WTC11 (cell line): ENCODE data around the gene ALS2CL. TPM values are rescaled to one million over a fixed set of nuclear protein-coding genes. Genes with fewer than 3 reads are reported as not detected.

ENCODE experiments used
- ATAC-seq: fragments of 200-7000 bp; cut with Tn5 transposase; 2 replicates; pipeline ENCODE4 v1.10.0; 2021; ENCODE audit warnings: mild to moderate bottlenecking, moderate library complexity
- CTCF ChIA-PET: fragments of 300-600 bp; sonication (Branson Sonifier 250); formaldehyde crosslinking; loops from one replicate; lab custom pipeline; 2021; ENCODE audit warnings: antibody characterized with exemption; lab: Charles Lee
- POLR2A ChIA-PET: fragments of 350-600 bp; sonication (Branson Sonifier 250); formaldehyde crosslinking; loops from one replicate; lab custom pipeline; 2021; ENCODE audit warnings: antibody characterized with exemption; lab: Charles Lee
- DNase-seq: peaks from one replicate; pipeline ENCODE4 v3.0.0; 2021; ENCODE audit warnings: low spot score
- H3K27ac Mint-ChIP-seq: 2 replicates; pipeline ENCODE4 v1.8.0; 2021; ENCODE audit warnings: mixed read lengths
- H3K27me3 Mint-ChIP-seq: 2 replicates; pipeline ENCODE4 v1.8.0; 2021; ENCODE audit warnings: low read depth, mild to moderate bottlenecking, moderate library complexity, mixed read lengths
- H3K36me3 Mint-ChIP-seq: 2 replicates; pipeline ENCODE4 v1.8.0; 2021; ENCODE audit warnings: mixed read lengths
- H3K4me1 Mint-ChIP-seq: 2 replicates; pipeline ENCODE4 v1.8.0; 2022; ENCODE audit warnings: mixed read lengths
- H3K4me3 Mint-ChIP-seq: 2 replicates; pipeline ENCODE4 v1.8.0; 2021; ENCODE audit warnings: mild to moderate bottlenecking, moderate library complexity, mixed read lengths
- H3K9me3 Mint-ChIP-seq: 2 replicates; pipeline ENCODE4 v1.8.0; 2021; ENCODE audit warnings: mixed read lengths
- AR ChIP-seq: fragments of 250-450 bp; sonication (Bioruptor Pico); IDR thresholded peaks from 2 replicates; pipeline ENCODE4 v1.9.0; 2021; ENCODE audit warnings: mild to moderate bottlenecking
- ATF3 ChIP-seq: sonication (generic); formaldehyde crosslinking; conservative IDR thresholded peaks from 2 replicates; pipeline ENCODE4 v1.8.1; 2022; ENCODE audit warnings: mild to moderate bottlenecking, missing genetic modification reagents
- CREB1 ChIP-seq: sonication (generic); formaldehyde crosslinking; IDR thresholded peaks from 2 replicates; pipeline ENCODE4 v1.8.0; 2023; ENCODE audit warnings: mild to moderate bottlenecking, missing genetic modification reagents
- CREM ChIP-seq: sonication (generic); formaldehyde crosslinking; IDR thresholded peaks from 2 replicates; pipeline ENCODE4 v1.8.1; 2022; ENCODE audit warnings: mild to moderate bottlenecking, missing genetic modification reagents, moderate library complexity
- CTCF ChIP-seq: fragments of 200-600 bp; IDR thresholded peaks from 2 replicates; pipeline ENCODE4 v1.8.0; 2022; ENCODE audit warnings: antibody characterized with exemption
- E2F5 ChIP-seq: sonication (generic); formaldehyde crosslinking; IDR thresholded peaks from 2 replicates; pipeline ENCODE4 v1.8.1; 2022; ENCODE audit warnings: mild to moderate bottlenecking, moderate library complexity, missing genetic modification reagents
- ELF4 ChIP-seq: sonication (generic); formaldehyde crosslinking; IDR thresholded peaks from 2 replicates; pipeline ENCODE4 v1.8.1; 2022; ENCODE audit warnings: low read depth, mild to moderate bottlenecking, moderate library complexity, missing genetic modification reagents
- EMX1 ChIP-seq: fragments of 250-450 bp; sonication (Bioruptor Pico); IDR thresholded peaks from 2 replicates; pipeline ENCODE4 v1.8.0; 2021; ENCODE audit warnings: mild to moderate bottlenecking
- FOXJ3 ChIP-seq: sonication (generic); formaldehyde crosslinking; IDR thresholded peaks from 2 replicates; pipeline ENCODE4 v1.9.0; 2021; ENCODE audit warnings: missing genetic modification reagents, mild to moderate bottlenecking, borderline replicate concordance
- FOXK1 ChIP-seq: sonication (generic); formaldehyde crosslinking; IDR thresholded peaks from 2 replicates; pipeline ENCODE4 v1.8.0; 2022; ENCODE audit warnings: mild to moderate bottlenecking, moderate library complexity, missing genetic modification reagents
- HMGXB4 ChIP-seq: sonication (generic); formaldehyde crosslinking; IDR thresholded peaks from 2 replicates; pipeline ENCODE4 v1.8.1; 2023; ENCODE audit warnings: mild to moderate bottlenecking, moderate library complexity, missing genetic modification reagents
- MLX ChIP-seq: sonication (generic); formaldehyde crosslinking; IDR thresholded peaks from 2 replicates; pipeline ENCODE4 v1.8.1; 2023; ENCODE audit warnings: mild to moderate bottlenecking, missing genetic modification reagents, moderate library complexity
- NR1H2 ChIP-seq: sonication (generic); formaldehyde crosslinking; IDR thresholded peaks from 2 replicates; pipeline ENCODE4 v1.9.0; 2021; ENCODE audit warnings: mild to moderate bottlenecking, moderate library complexity, missing genetic modification reagents
- PRDM15 ChIP-seq: sonication (generic); formaldehyde crosslinking; IDR thresholded peaks from 2 replicates; pipeline ENCODE4 v1.8.0; 2022; ENCODE audit warnings: missing genetic modification reagents
- TEAD1 ChIP-seq: sonication (generic); formaldehyde crosslinking; IDR thresholded peaks from 2 replicates; pipeline ENCODE4 v1.8.0; 2022; ENCODE audit warnings: mild to moderate bottlenecking, missing genetic modification reagents
- ZBTB43 ChIP-seq: sonication (generic); formaldehyde crosslinking; IDR thresholded peaks from 2 replicates; pipeline ENCODE4 v1.8.1; 2023; ENCODE audit warnings: mild to moderate bottlenecking, missing genetic modification reagents
- ZNF121 ChIP-seq: sonication (generic); formaldehyde crosslinking; IDR thresholded peaks from 2 replicates; pipeline ENCODE4 v1.8.0; 2023; ENCODE audit warnings: missing genetic modification reagents
- ZNF423 ChIP-seq: fragments of 250-450 bp; sonication (Bioruptor Pico); IDR thresholded peaks from 2 replicates; pipeline ENCODE4 v2.1.2; 2022; ENCODE audit warnings: mild to moderate bottlenecking, moderate library complexity
- total RNA-seq: library from RNA; stranded (reverse); gene quantifications from 3 replicates; pipeline ENCODE4 v1.2.3, GENCODE V29; 2021

ALS2CL gene
- total RNA-seq, 1 experiment from 2014 or later = 12.6 TPM

GRCh38 chr3:46717447-46718231 is 24.2 kb upstream of the ALS2CL start, which contains the start of gene PRSS50:
Gene PRSS50 (minus strand): TSS chr3:46717869. CDS start chr3:46717824, 45 bp downstream.
- ChIA-PET POLR2A (no interaction called here), CTCF (interaction anchor here (0.5 to 1.8 kb wide), 48 partner anchors 9 to 395 kb away, joined by 3 to 15 read pairs (median 4); partner anchors contain the start of genes ALS2CL, LTF and RTP3)
- Mint-ChIP-seq H3K27ac (no peak within 1 kb of the TSS), H3K36me3 (no peaks in the 10 kb centered on the region)
- TF ChIP-seq ZNF121 (CRISPR knock-in tag) (no peak), HMGXB4 (CRISPR knock-in tag) (peak; percentile 86; the same call in 1 of the 2 replicates), FOXJ3 (CRISPR knock-in tag) (no peak), CTCF (peak; percentile 94), ATF3 (no peak)
- TF ChIP-seq, all 79 proteins: peak for 2
- H3K4me3 Mint-ChIP-seq = no peak within 1 kb of the TSS
- ATAC-seq (peak; percentile 94), DNase-seq (peak; percentile 86)
- no peaks in the 10 kb centered on the region for H3K4me1 Mint-ChIP-seq
- H3K9me3 Mint-ChIP-seq = peaks cover 6% of the 10 kb centered on the region
- no peaks in the 10 kb centered on the region for H3K27me3 Mint-ChIP-seq

GRCh38 chr3:46716461-46717441 is 23.3 kb upstream of the ALS2CL start:
- H3K9me3 Mint-ChIP-seq = peaks cover 6% of the 10 kb centered on the region
- no peaks in the 10 kb centered on the region for H3K27me3 Mint-ChIP-seq
- no peaks in the 10 kb centered on the region for H3K36me3 Mint-ChIP-seq
- H3K4me1 Mint-ChIP-seq = no peaks in the 10 kb centered on the region
- ChIA-PET POLR2A (no interaction called here), CTCF (interaction anchor here (0.5 to 1.8 kb wide), 42 partner anchors 9 to 394 kb away, joined by 3 to 15 read pairs (median 4); partner anchors contain the start of genes ALS2CL, LTF, RTP3 and TMIE)
- ATAC-seq = no peak
- no peak overlapping the region for H3K27ac Mint-ChIP-seq
- DNase-seq = no peak
- no peak overlapping the region for H3K4me3 Mint-ChIP-seq
- TF ChIP-seq NR1H2 (CRISPR knock-in tag) = no peak
- no peak for TF ChIP-seq MLX
- TF ChIP-seq ZNF423 (CRISPR knock-in tag) = no peak
- no peak for TF ChIP-seq TEAD1 (CRISPR knock-in tag)
- TF ChIP-seq CREB1 (CRISPR knock-in tag) = no peak
- TF ChIP-seq ELF4 (CRISPR knock-in tag) = no peak
- TF ChIP-seq AR (CRISPR knock-in tag) = no peak
- no peak for TF ChIP-seq PRDM15 (CRISPR knock-in tag)
- no peak for TF ChIP-seq ZBTB43 (CRISPR knock-in tag)
- TF ChIP-seq FOXK1 = no peak
- no peak for TF ChIP-seq E2F5 (CRISPR knock-in tag)
- no peak for TF ChIP-seq EMX1 (CRISPR knock-in tag)
- TF ChIP-seq CREM (CRISPR knock-in tag) = no peak
